HCT116 (cell line): ENCODE results near the gene WIPF3.

ENCODE experiments used
- ELF1 ChIP-seq: IDR thresholded peaks from 2 replicates; pipeline ENCODE4 v1.6.1; 2012; ENCODE audit warnings: low read depth, borderline replicate concordance
- EZH2 ChIP-seq: fragments of 200-600 bp; sonication (generic); IDR thresholded peaks from 2 replicates; pipeline ENCODE4 v1.6.1; 2017; ENCODE audit warnings: antibody characterized with exemption, mixed run types
- POLR2AphosphoS5 ChIP-seq: IDR thresholded peaks from 2 replicates; pipeline ENCODE4 v1.6.1; 2011; ENCODE audit warnings: mild to moderate bottlenecking, low read depth, low read length, moderate library complexity
- TF ChIP-seq, protein P1 (sequence below), 3 experiments: fragments of 200-600 bp in 1 of 3; sonication (generic) in 1 of 3; IDR thresholded peaks in 2 of 3; conservative IDR thresholded peaks in 1 of 3; 2 replicates each; pipeline ENCODE4 v1.5.1; 2012 to 2017; ENCODE audit warnings: low read depth in 2 of 3, low read length in 2 of 3, antibody characterized with exemption in 1 of 3, borderline replicate concordance in 1 of 3, control low read depth in 1 of 3, mild to moderate bottlenecking in 1 of 3, mixed read lengths in 1 of 3, mixed run types in 1 of 3, moderate library complexity in 1 of 3; ENCODE audit not compliant: insufficient read depth in 1 of 3
- TF ChIP-seq, protein P2 (sequence below): IDR thresholded peaks from 2 replicates; pipeline ENCODE4 v1.6.1; 2012; ENCODE audit warnings: low read depth
- TF ChIP-seq, protein P3 (sequence below): IDR thresholded peaks from 2 replicates; pipeline ENCODE4 v1.6.1; 2012

DNA sequence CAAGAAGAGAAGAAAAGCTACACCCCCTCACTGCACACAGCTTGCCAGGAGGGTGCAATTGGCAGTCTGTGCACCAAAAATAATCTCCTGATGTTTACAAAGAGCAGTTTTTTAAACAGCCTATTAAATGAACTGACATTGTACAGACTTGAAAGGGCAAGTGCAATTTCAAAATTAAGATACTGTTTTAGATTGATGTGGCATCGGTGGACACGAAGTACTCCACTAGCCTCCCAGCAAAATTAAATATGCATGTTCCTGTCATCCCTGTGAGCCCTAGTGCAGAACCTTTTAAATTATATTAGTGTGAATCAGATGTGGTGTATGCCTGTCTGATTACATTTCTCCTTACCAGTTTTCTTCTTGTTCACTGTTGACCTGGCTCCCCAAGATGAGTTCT lies 87.9 kb downstream of the WIPF3 start:
- TF ChIP-seq, protein P1, sequence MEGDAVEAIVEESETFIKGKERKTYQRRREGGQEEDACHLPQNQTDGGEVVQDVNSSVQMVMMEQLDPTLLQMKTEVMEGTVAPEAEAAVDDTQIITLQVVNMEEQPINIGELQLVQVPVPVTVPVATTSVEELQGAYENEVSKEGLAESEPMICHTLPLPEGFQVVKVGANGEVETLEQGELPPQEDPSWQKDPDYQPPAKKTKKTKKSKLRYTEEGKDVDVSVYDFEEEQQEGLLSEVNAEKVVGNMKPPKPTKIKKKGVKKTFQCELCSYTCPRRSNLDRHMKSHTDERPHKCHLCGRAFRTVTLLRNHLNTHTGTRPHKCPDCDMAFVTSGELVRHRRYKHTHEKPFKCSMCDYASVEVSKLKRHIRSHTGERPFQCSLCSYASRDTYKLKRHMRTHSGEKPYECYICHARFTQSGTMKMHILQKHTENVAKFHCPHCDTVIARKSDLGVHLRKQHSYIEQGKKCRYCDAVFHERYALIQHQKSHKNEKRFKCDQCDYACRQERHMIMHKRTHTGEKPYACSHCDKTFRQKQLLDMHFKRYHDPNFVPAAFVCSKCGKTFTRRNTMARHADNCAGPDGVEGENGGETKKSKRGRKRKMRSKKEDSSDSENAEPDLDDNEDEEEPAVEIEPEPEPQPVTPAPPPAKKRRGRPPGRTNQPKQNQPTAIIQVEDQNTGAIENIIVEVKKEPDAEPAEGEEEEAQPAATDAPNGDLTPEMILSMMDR (IDR thresholded peaks at IDR 0.05 in 2 of 3, conservative IDR thresholded peaks at IDR 0.05 in 1 of 3; ENCODE audit: borderline replicate concordance in 1 of 3, insufficient read depth in 1 of 3, low read depth in 2 of 3, low read length in 2 of 3): no peak
- no peak for TF ChIP-seq EZH2
- TF ChIP-seq, protein P2, sequence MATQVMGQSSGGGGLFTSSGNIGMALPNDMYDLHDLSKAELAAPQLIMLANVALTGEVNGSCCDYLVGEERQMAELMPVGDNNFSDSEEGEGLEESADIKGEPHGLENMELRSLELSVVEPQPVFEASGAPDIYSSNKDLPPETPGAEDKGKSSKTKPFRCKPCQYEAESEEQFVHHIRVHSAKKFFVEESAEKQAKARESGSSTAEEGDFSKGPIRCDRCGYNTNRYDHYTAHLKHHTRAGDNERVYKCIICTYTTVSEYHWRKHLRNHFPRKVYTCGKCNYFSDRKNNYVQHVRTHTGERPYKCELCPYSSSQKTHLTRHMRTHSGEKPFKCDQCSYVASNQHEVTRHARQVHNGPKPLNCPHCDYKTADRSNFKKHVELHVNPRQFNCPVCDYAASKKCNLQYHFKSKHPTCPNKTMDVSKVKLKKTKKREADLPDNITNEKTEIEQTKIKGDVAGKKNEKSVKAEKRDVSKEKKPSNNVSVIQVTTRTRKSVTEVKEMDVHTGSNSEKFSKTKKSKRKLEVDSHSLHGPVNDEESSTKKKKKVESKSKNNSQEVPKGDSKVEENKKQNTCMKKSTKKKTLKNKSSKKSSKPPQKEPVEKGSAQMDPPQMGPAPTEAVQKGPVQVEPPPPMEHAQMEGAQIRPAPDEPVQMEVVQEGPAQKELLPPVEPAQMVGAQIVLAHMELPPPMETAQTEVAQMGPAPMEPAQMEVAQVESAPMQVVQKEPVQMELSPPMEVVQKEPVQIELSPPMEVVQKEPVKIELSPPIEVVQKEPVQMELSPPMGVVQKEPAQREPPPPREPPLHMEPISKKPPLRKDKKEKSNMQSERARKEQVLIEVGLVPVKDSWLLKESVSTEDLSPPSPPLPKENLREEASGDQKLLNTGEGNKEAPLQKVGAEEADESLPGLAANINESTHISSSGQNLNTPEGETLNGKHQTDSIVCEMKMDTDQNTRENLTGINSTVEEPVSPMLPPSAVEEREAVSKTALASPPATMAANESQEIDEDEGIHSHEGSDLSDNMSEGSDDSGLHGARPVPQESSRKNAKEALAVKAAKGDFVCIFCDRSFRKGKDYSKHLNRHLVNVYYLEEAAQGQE: no peak
- TF ChIP-seq, protein P3, sequence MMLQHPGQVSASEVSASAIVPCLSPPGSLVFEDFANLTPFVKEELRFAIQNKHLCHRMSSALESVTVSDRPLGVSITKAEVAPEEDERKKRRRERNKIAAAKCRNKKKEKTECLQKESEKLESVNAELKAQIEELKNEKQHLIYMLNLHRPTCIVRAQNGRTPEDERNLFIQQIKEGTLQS: no peak
- no peak for TF ChIP-seq POLR2AphosphoS5
- TF ChIP-seq ELF1: no peak
